EH (cell line): Measurements from ENCODE around the gene TGFB2.

Experiments used
- DNase-seq: peaks from one replicate; pipeline ENCODE4 v3.0.0-alpha.2; 2015; ENCODE audit warnings: low read depth

The TGFB2 gene

GRCh38 chr1:218424502-218424901 is 79.4 kb downstream of the TGFB2 start:
- DNase-seq = no peak

GRCh38 chr1:218425647-218426342 is 80.7 kb downstream of the TGFB2 start:
- DNase-seq = peak; percentile 69

- no peak for DNase-seq
Measured at GRCh38 chr1:218426343-218426657, 81.2 kb downstream of the TGFB2 start.

GRCh38 chr1:218429301-218429700 is 84.2 kb downstream of the TGFB2 start:
- DNase-seq = no peak

- no peak for DNase-seq
Measured at GRCh38 chr1:218430346-218430745, 85.2 kb downstream of the TGFB2 start.

- no peak for DNase-seq
Measured at GRCh38 chr1:218430822-218431221, 85.7 kb downstream of the TGFB2 start.

- DNase-seq = peak; percentile 52
Measured at GRCh38 chr1:218431476-218431875, 86.3 kb downstream of the TGFB2 start.

- peak; percentile 72 for DNase-seq
Measured at GRCh38 chr1:218433744-218434143, 88.6 kb downstream of the TGFB2 start.

GRCh38 chr1:218435528-218435927 is 90.4 kb downstream of the TGFB2 start:
- no peak for DNase-seq

GRCh38 chr1:218436346-218436745 is 91.2 kb downstream of the TGFB2 start:
- no peak for DNase-seq

- DNase-seq = no peak
Measured at GRCh38 chr1:218436997-218437396, 91.9 kb downstream of the TGFB2 start.

GRCh38 chr1:218439541-218440295 is 94.6 kb downstream of the TGFB2 start:
- DNase-seq = peak; percentile 44

- no peak for DNase-seq
Measured at GRCh38 chr1:218443255-218443654, 98.1 kb downstream of the TGFB2 start.

GRCh38 chr1:218444173-218444572 is 99.0 kb downstream of the TGFB2 start:
- no peak for DNase-seq

GRCh38 chr1:218444588-218444987 is 99.5 kb downstream of the TGFB2 start:
- DNase-seq = no peak

- no peak for DNase-seq
Measured at GRCh38 chr1:218447010-218447689, 102.0 kb downstream of the TGFB2 start.

- no peak for DNase-seq
Measured at GRCh38 chr1:218451415-218451814, 106.3 kb downstream of the TGFB2 start.

- DNase-seq = no peak
Measured at GRCh38 chr1:218454700-218455282, 109.7 kb downstream of the TGFB2 start.

GRCh38 chr1:218456444-218456843 is 111.3 kb downstream of the TGFB2 start:
- DNase-seq = no peak

GRCh38 chr1:218459450-218459849 is 114.3 kb downstream of the TGFB2 start:
- DNase-seq = no peak

- peak; percentile 95 for DNase-seq
Measured at GRCh38 chr1:218459878-218460711, 115.0 kb downstream of the TGFB2 start.

GRCh38 chr1:218461351-218461750 is 116.2 kb downstream of the TGFB2 start:
- no peak for DNase-seq
